Smooth muscle cell (in vitro differentiated cells): ENCODE data around the gene TRIM34. TPM values are rescaled to one million over a fixed set of nuclear protein-coding genes. Genes with fewer than 3 reads are reported as not detected.

Experiments
- DNase-seq: peaks from one replicate; lab custom pipeline; 2025; ENCODE audit not compliant: unreplicated experiment; lab: John Stamatoyannopoulos, UW
- H2AFZ ChIP-seq: fragments of 200-600 bp; sonication (generic); 2 replicates; pipeline ENCODE4 v1.6.0; 2016; ENCODE audit warnings: antibody characterized with exemption, low read depth, mild to moderate bottlenecking
- H3F3A ChIP-seq: fragments of 200-600 bp; sonication (generic); 2 replicates; pipeline ENCODE4 v1.6.0; 2017; ENCODE audit warnings: antibody characterized with exemption, low read depth
- H3K27ac ChIP-seq: fragments of 200-600 bp; sonication (generic); 2 replicates; pipeline ENCODE4 v1.5.1; 2016; ENCODE audit warnings: low read depth, mild to moderate bottlenecking
- H3K27me3 ChIP-seq: fragments of 200-600 bp; sonication (generic); 2 replicates; pipeline ENCODE4 v1.6.1; 2016; ENCODE audit warnings: low read depth, mild to moderate bottlenecking
- H3K36me3 ChIP-seq: fragments of 200-600 bp; sonication (generic); 2 replicates; pipeline ENCODE4 v1.5.1; 2016; ENCODE audit warnings: low read depth
- H3K4me1 ChIP-seq: fragments of 200-600 bp; sonication (generic); 2 replicates; pipeline ENCODE4 v1.5.1; 2016; ENCODE audit warnings: low read depth
- H3K4me2 ChIP-seq: fragments of 200-600 bp; sonication (generic); 2 replicates; pipeline ENCODE4 v1.6.0; 2016; ENCODE audit warnings: mild to moderate bottlenecking
- H3K4me3 ChIP-seq: fragments of 200-600 bp; sonication (generic); 2 replicates; pipeline ENCODE4 v1.5.1; 2016; ENCODE audit warnings: mild to moderate bottlenecking
- H3K79me2 ChIP-seq: fragments of 200-600 bp; sonication (generic); 2 replicates; pipeline ENCODE4 v1.6.0; 2016; ENCODE audit warnings: low read depth, mild to moderate bottlenecking
- H3K9ac ChIP-seq: fragments of 200-600 bp; sonication (generic); 2 replicates; pipeline ENCODE4 v1.6.0; 2016; ENCODE audit warnings: low read depth
- H3K9me3 ChIP-seq: fragments of 200-600 bp; sonication (generic); replicated peaks from 2 replicates; pipeline ENCODE4 v1.5.1; 2016; ENCODE audit warnings: low read depth
- H4K20me1 ChIP-seq: fragments of 200-600 bp; sonication (generic); 2 replicates; pipeline ENCODE4 v1.6.0; 2016; ENCODE audit warnings: low read depth
- CTCF ChIP-seq: fragments of 200-600 bp; sonication (generic); IDR thresholded peaks from 2 replicates; pipeline ENCODE4 v1.5.1; 2017; ENCODE audit warnings: borderline replicate concordance, mild to moderate bottlenecking, antibody characterized with exemption; ENCODE audit not compliant: insufficient read depth, poor library complexity, severe bottlenecking
- WGBS: methylation state at CpG from one replicate; pipeline ENCODE4 v1.1.7; 2016; ENCODE audit warnings: low lambda C conversion rate; 5-methylcytosine and 5-hydroxymethylcytosine counted together
- polyA plus RNA-seq: library from polyadenylated mRNA; unstranded; fragments of >200 nt; fragmentation: Nextera tagmentation; extraction: Ambion mirVana; gene quantifications from 2 replicates; pipeline ENCODE4 v1.2.1, GENCODE V29; 2016
- total RNA-seq: library from RNA; depleted of rRNA; stranded (reverse); fragments of >200 nt; gene quantifications from 2 replicates; pipeline ENCODE4 v1.2.3, GENCODE V29; 2014

The TRIM34 gene
- total and polyA plus RNA-seq, 2 experiments from 2014 or later, result 4.1 to 6.7 TPM

GRCh38 chr11:5605849-5606248 lies 19.0 kb upstream of the TRIM34 start:
- Histone ChIP-seq H2AFZ (no peak overlapping the region), H3K4me2 (no peak overlapping the region), H3K79me2 (no peaks in the 10 kb centered on the region), H3K4me1 (no peaks in the 10 kb centered on the region), H3K27ac (peak overlapping the region; percentile 82), H3K4me3 (no peak overlapping the region), H4K20me1 (no peaks in the 10 kb centered on the region), H3K9me3 (no peaks in the 10 kb centered on the region), H3K27me3 (no peaks in the 10 kb centered on the region), H3K36me3 (no peaks in the 10 kb centered on the region), H3F3A (peaks cover 3% of the 10 kb centered on the region), H3K9ac (no peak overlapping the region)
- TF ChIP-seq CTCF, result no peak
- 73% methylated on average over 5 of the region's 5 CpGs for WGBS
- DNase-seq, result no peak

GRCh38 chr11:5608808-5609207 lies 16.0 kb upstream of the TRIM34 start:
- no peaks in the 10 kb centered on the region for H3K27me3 ChIP-seq
- H4K20me1 ChIP-seq, result no peaks in the 10 kb centered on the region
- no peak overlapping the region for H3K4me2 ChIP-seq
- no peaks in the 10 kb centered on the region for H3F3A ChIP-seq
- WGBS, result 91% methylated on average over 6 of the region's 6 CpGs
- no peak for TF ChIP-seq CTCF
- H3K4me3 ChIP-seq, result no peak overlapping the region
- no peaks in the 10 kb centered on the region for H3K4me1 ChIP-seq
- DNase-seq, result no peak
- no peak overlapping the region for H3K27ac ChIP-seq
- H3K9me3 ChIP-seq, result no peaks in the 10 kb centered on the region
- H3K36me3 ChIP-seq, result no peaks in the 10 kb centered on the region
- H2AFZ ChIP-seq, result no peak overlapping the region
- H3K79me2 ChIP-seq, result no peaks in the 10 kb centered on the region
- H3K9ac ChIP-seq, result no peak overlapping the region

GRCh38 chr11:5610446-5610845 lies 14.4 kb upstream of the TRIM34 start:
- H3K4me3 ChIP-seq, result no peak overlapping the region
- no peaks in the 10 kb centered on the region for H3K4me1 ChIP-seq
- no peaks in the 10 kb centered on the region for H4K20me1 ChIP-seq
- no peak overlapping the region for H2AFZ ChIP-seq
- H3K4me2 ChIP-seq, result no peak overlapping the region
- 93% methylated on average over 5 of the region's 5 CpGs for WGBS
- no peak for DNase-seq
- no peaks in the 10 kb centered on the region for H3K9me3 ChIP-seq
- no peaks in the 10 kb centered on the region for H3K79me2 ChIP-seq
- no peaks in the 10 kb centered on the region for H3F3A ChIP-seq
- no peaks in the 10 kb centered on the region for H3K27me3 ChIP-seq
- TF ChIP-seq CTCF, result no peak
- no peak overlapping the region for H3K9ac ChIP-seq
- no peaks in the 10 kb centered on the region for H3K36me3 ChIP-seq
- no peak overlapping the region for H3K27ac ChIP-seq

- no peaks in the 10 kb centered on the region for H3K9me3 ChIP-seq
- H3K4me3 ChIP-seq, result no peak overlapping the region
- no peak overlapping the region for H3K4me2 ChIP-seq
- no peaks in the 10 kb centered on the region for H3K36me3 ChIP-seq
- H3K27me3 ChIP-seq, result no peaks in the 10 kb centered on the region
- no peaks in the 10 kb centered on the region for H3K79me2 ChIP-seq
- H2AFZ ChIP-seq, result no peak overlapping the region
- no peak for DNase-seq
- H3K27ac ChIP-seq, result no peak overlapping the region
- TF ChIP-seq CTCF, result no peak
- 93% methylated on average over 11 of the region's 11 CpGs for WGBS
- H4K20me1 ChIP-seq, result no peaks in the 10 kb centered on the region
- no peaks in the 10 kb centered on the region for H3K4me1 ChIP-seq
- no peaks in the 10 kb centered on the region for H3F3A ChIP-seq
- H3K9ac ChIP-seq, result no peak overlapping the region
Observed at GRCh38 chr11:5611627-5612026, 13.2 kb upstream of the TRIM34 start.
